ENCODE results near the gene RDH5.

Gene RDH5

GRCh38 chr12:55696141-55696540 is 24.1 kb upstream of the RDH5 start:
- in situ Hi-C loops (cut with MboI; ENCODE audit: low sequenced_read_pairs): no loop called here

GRCh38 chr12:55696796-55697462 is 23.3 kb upstream of the RDH5 start:
- in situ Hi-C loops (cut with MboI; ENCODE audit: low sequenced_read_pairs): no loop called here

DNA sequence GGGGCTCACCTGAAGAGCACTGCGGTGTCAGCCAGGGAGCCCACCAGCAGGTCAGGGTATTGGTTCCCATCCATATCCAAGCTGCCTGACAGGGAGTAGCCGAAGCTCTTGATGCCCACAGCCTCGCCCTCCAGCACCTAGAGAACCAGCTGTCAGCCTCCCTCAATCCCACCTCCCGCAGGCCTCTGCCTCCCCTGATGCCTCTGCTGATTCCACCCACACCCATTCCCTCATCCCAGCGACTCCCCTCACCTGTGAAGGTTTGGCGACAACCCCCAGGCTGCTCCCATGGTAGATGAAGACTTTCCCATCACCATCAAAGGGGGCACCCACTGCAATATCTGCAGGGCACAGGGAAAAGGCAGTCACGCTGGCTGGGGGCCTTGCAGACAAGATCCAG is 22.5 kb upstream of the RDH5 start:
- in situ Hi-C loops (cut with MboI; ENCODE audit: low sequenced_read_pairs): no loop called here

- in situ Hi-C loops (cut with MboI; ENCODE audit: low sequenced_read_pairs): no loop called here
Observed at GRCh38 chr12:55698241-55698955, 21.8 kb upstream of the RDH5 start.

DNA sequence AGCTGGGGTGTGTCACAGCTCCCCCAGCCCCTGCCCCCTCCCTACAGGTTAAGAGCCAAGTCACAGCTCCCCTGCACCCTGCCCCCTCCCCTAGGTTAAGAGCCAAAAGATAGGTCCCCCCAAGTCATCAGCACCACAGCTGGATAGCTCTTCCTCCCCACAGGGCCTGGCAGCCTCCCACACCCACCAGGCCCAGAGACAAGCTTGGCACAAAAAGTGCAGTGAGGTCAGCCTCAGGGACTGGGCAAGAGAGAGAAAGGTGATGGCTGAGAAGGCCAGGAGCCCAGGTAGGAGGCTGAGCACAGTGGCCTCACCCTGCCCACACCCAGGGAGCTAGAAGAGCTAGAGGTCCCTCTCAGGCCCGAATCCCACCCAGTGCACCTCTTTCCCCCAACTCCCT is 21.2 kb upstream of the RDH5 start:
- in situ Hi-C loops (cut with MboI; ENCODE audit: low sequenced_read_pairs): no loop called here

DNA sequence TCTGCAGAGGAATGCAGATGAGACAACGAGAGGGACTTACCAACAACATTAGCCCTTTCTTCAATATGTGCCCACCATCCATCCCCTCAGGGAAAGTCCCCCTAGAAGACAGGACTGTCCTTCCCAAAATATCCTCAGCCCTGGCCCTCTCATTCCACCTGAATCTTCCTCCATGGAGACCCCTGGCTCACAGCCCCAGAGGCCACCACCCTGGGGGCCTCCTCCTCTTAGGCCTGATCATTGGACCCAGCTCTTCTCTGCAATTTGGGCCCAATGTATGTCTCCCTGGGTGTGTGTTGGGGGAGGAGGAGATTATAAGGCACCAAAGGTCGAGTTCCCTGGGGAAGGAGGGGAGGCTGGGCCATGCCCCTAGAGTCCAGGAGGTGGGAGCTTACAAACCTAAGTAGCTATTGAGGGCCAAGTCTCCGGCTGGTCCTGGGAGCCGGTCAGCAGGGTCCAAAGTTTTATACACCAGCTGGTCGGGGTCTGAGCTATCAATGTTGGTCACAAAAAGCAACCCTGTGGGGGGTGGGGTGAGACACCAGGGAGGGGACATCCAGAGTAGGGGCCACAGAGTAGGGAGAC is 20.6 kb upstream of the RDH5 start:
- in situ Hi-C loops (cut with MboI; ENCODE audit: low sequenced_read_pairs): no loop called here

DNA sequence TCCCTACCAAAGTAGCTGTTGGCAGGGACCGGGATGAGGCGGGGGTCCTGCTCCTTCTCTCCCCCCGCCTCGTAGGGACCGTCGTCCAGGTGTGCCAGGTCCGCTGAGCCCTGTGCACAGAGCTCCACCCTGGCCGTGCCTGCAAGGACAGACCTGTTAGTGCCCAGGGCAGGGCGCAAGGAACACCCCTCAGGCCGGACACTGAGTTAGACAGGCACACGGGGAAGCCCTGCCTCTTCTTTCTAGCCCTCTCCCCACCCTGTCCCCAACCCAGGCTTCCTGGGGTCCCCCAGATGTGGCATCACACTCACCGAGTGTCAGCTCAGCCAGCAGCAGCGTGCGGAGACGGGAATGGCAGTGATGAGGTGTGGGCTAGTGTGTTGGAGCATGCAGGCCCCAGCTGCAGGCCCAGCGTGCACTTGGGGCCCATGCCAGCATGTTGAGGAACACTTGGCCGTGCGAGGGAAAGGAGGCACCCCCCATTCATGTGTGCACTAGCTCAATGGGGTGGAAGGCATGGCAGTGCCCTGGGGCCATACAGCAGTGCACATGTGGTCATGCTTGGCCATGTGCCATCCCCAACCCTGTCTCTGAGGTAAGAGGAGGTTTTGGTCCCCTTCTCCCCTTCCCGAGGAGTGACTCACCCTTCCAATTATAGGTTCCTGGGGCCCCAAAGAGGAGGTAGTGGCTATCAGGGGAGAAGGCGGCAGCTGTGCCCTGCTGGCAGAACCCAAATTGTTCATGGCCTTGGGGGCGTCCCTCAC is 19.8 kb upstream of the RDH5 start:
- in situ Hi-C loops (cut with MboI; ENCODE audit: low sequenced_read_pairs): no loop called here

GRCh38 chr12:55702861-55703260 is 17.3 kb upstream of the RDH5 start:
- in situ Hi-C loops (cut with MboI; ENCODE audit: low sequenced_read_pairs): no loop called here

- in situ Hi-C loops (cut with MboI; ENCODE audit: low sequenced_read_pairs): no loop called here
Observed at GRCh38 chr12:55703288-55703687, 16.9 kb upstream of the RDH5 start.

- in situ Hi-C loops (cut with MboI; ENCODE audit: low sequenced_read_pairs): no loop called here
Observed at GRCh38 chr12:55703901-55704761, 16.1 kb upstream of the RDH5 start.

- in situ Hi-C loops (cut with MboI; ENCODE audit: low sequenced_read_pairs): no loop called here
Observed at GRCh38 chr12:55704824-55705718, 15.1 kb upstream of the RDH5 start.

- in situ Hi-C loops (cut with MboI; ENCODE audit: low sequenced_read_pairs): no loop called here
Observed at GRCh38 chr12:55705782-55706402, 14.3 kb upstream of the RDH5 start.

GRCh38 chr12:55706568-55707218 is 13.5 kb upstream of the RDH5 start:
- in situ Hi-C loops (cut with MboI; ENCODE audit: low sequenced_read_pairs): no loop called here

GRCh38 chr12:55707219-55707671 is 12.9 kb upstream of the RDH5 start:
- in situ Hi-C loops (cut with MboI; ENCODE audit: low sequenced_read_pairs): no loop called here

DNA sequence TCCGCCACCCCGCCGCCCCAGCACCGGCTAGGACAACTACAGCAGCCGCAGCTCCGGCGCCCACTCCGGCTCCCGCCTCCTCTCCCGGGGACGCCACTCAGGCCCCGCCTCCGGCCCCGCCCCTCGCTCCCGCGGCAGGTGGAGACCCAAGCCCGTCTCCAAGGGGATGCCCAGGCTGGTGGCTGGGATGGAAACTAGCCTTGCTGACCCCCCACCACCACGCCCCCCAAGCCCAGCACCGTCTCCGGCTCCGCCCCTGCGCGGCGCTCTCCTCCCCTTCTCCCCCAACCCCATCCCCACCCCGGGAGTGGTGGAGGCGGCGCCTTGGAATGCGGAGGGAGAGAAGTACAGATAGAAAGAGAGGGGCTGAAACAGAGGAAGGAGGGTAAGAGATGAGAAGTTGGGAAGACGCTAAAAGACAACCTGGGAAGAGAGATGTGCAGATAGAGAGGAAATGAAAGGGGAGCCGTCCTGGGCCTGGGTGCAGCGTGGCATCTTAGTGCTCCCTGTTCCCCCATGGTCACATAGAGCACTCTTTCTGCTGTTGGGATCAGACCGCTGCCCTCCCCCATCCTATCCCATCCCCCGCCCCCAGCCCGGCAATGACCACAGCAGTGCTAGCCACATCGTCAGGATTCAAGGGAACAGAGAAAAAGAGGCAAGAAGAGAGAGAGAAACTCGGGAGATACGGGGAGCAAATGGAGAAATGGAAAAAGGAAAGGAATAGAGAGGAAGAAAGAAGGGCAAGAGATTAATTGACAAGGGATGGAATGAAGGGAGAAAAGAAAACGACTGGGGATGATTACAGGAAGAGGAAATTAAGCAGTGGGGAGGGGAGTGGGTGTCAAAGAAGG is 12.1 kb upstream of the RDH5 start, which contains the start of gene ITGA7:
TSS of gene ITGA7 (minus strand) at position 64 of the 854 bp plus-strand sequence. CDS start 222 bp downstream, outside the sequence.
- in situ Hi-C loops (cut with MboI; ENCODE audit: low sequenced_read_pairs): no loop called here

GRCh38 chr12:55708695-55709233 is 11.4 kb upstream of the RDH5 start:
- in situ Hi-C loops (cut with MboI; ENCODE audit: low sequenced_read_pairs): no loop called here
